T-helper 9 cell (primary cell): ENCODE data around the gene NBEAL2.

ENCODE experiments used
- DNase-seq: peaks from one replicate; pipeline ENCODE4 v3.0.0-alpha.2; 2020

The NBEAL2 gene

DNA sequence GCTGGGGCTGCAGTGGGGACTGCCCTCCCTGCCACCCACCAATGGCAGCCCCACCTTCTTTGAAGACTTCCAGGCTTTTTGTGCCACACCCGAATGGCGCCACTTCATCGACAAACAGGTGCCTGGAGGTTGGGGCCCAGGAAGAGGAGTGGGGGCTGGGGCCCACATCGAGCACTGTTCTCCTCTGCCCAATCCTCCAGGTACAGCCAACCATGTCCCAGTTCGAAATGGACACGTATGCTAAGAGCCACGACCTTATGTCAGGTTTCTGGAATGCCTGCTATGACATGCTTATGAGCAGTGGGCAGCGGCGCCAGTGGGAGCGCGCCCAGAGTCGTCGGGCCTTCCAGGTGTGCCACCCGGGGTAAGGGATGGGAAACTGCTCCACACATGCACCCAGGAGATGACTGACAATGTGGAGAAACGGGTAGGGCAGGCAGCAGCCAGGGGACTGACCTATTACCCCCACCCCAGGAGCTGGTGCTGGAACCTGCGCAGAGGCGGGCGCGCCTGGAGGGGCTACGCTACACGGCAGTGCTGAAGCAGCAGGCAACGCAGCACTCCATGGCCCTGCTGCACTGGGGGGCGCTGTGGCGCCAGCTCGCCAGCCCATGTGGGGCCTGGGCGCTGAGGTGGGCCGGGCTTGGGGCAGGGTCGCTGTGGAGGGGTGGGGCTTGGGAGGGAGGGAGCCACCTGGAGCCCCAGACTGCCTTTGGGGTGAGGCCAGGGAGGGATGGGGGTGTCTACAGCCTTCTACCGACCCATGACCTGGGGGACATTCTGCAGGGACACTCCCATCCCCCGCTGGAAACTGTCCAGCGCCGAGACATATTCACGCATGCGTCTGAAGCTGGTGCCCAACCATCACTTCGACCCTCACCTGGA, 22.9 kb downstream of the NBEAL2 start:
- DNase-seq = no peak

DNA sequence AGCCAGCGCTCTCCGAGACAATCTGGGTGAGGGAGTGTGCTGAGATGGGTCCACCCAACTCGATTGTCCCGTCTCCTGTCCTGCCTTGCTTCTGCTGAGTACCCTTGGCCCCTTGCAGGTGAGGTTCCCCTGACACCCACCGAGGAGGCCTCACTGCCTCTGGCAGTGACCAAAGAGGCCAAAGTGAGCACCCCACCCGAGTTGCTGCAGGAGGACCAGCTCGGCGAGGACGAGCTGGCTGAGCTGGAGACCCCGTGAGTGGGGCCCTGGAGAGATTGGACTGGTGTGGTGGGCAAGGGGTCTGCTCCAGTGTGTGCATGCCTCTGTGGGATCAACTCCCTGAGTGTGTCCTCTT, 23.6 kb downstream of the NBEAL2 start:
- DNase-seq = no peak

DNA sequence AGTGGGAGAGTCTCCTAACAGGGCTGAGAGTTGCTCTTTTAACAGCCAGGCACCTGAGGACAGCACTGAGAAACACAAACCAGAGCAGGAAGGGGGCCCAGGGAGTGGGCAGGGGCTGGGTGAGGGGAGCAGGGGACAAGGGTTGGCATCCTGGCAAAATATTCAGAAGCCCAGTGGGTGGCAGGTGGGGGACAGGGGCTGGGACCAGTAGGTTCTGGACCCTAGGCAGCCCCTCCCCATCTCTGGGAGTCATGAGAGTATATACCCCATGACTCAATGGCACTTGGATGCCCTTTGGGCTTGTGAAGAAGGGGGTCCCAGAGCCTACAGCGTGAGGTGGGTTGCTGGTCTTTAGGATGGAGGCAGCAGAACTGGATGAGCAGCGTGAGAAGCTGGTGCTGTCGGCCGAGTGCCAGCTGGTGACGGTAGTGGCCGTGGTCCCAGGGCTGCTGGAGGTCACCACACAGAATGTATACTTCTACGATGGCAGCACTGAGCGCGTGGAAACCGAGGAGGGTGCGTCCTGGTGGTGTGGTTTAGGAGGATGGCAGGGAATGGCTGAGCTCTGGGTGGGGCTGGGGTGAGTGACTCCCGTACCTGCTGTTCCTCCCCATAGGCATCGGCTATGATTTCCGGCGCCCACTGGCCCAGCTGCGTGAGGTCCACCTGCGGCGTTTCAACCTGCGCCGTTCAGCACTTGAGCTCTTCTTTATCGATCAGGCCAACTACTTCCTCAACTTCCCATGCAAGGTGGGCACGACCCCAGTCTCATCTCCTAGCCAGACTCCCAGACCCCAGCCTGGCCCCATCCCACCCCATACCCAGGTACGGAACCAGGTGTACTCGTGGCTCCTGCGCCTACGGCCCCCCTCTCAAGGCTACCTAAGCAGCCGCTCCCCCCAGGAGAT, 24.2 kb downstream of the NBEAL2 start:
- no peak for DNase-seq

- DNase-seq = no peak
Observed at GRCh38 chr3:47004369-47005211, 25.1 kb downstream of the NBEAL2 start.

- DNase-seq = no peak
Observed at GRCh38 chr3:47005212-47006144, 26.0 kb downstream of the NBEAL2 start.

DNA sequence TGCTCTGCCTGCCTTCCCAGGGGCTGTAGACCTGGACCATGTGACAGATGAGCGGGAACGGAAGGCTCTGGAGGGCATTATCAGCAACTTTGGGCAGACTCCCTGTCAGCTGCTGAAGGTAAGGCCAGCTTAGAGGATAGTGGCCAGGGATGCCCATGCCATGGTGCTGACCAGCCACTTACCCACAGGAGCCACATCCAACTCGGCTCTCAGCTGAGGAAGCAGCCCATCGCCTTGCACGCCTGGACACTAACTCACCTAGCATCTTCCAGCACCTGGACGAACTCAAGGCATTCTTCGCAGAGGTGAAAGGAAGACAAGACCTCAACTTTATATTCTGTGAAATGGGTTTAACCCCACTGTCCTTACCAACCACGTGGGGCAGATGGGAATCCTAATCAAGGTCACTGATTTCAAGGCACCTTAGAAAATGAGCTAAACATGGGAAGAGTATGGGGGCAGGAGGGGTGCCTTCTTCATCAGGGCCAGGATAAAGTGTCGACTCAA, 26.7 kb downstream of the NBEAL2 start:
- no peak for DNase-seq

- DNase-seq = no peak
Observed at GRCh38 chr3:47007001-47007400, 27.5 kb downstream of the NBEAL2 start.

DNA sequence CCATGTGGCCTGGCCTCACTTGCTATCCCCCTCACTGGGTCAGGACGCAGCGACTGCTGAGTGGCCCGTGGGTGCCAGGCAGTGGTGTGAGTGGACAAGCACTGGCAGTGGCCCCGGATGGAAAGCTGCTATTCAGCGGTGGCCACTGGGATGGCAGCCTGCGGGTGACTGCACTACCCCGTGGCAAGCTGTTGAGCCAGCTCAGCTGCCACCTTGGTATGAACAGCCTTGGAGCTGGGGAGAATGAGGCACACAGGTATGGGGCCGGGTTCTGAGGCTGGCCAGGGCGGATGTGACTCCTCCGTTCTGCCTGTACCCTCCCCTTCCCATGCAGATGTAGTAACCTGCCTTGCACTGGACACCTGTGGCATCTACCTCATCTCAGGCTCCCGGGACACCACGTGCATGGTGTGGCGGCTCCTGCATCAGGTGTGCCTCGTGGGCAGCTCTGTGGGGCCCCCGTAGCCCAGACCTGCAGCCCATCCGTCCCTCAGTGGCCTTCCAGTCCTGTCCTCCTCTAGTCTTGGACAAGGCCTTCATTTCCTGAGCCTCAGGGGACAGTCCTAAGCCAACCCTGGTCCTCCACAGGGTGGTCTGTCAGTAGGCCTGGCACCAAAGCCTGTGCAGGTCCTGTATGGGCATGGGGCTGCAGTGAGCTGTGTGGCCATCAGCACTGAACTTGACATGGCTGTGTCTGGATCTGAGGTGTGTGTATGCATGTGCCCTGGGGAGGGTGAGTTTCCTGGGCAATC, 28.2 kb downstream of the NBEAL2 start:
- no peak for DNase-seq

DNA sequence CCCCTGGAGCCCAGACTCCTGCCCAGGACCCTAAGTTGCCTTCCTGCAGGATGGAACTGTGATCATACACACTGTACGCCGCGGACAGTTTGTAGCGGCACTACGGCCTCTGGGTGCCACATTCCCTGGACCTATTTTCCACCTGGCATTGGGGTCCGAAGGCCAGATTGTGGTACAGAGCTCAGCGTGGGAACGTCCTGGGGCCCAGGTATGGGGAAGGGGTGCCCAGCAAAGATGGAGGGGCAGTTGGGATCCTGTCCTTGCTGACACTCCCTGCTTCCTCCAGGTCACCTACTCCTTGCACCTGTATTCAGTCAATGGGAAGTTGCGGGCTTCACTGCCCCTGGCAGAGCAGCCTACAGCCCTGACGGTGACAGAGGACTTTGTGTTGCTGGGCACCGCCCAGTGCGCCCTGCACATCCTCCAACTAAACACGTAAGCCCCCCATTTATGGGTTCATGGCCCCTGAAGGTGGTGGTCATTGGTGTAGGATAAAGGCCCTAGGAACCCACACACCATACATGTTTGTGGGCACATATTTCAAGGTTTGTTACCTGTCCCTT, 28.8 kb downstream of the NBEAL2 start:
- DNase-seq = no peak

DNA sequence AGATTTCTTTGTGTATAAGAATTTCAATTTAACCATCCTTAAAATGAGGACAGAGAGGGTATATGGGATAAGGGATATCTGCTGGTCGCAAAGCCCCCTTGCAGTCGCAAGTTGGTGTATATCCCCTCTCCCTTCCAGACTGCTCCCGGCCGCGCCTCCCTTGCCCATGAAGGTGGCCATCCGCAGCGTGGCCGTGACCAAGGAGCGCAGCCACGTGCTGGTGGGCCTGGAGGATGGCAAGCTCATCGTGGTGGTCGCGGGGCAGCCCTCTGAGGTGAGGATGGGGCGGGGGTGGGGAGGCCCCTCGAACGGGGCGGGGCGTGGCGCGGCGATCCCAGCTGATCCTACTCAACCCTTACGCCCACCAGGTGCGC, 29.4 kb downstream of the NBEAL2 start:
- DNase-seq = no peak

GRCh38 chr3:47009225-47010110, 30.0 kb downstream of the NBEAL2 start:
- DNase-seq = peak; percentile 36

GRCh38 chr3:47010111-47010712, 30.7 kb downstream of the NBEAL2 start:
- DNase-seq = no peak

GRCh38 chr3:47010910-47011309, 31.4 kb downstream of the NBEAL2 start:
- DNase-seq = no peak

DNA sequence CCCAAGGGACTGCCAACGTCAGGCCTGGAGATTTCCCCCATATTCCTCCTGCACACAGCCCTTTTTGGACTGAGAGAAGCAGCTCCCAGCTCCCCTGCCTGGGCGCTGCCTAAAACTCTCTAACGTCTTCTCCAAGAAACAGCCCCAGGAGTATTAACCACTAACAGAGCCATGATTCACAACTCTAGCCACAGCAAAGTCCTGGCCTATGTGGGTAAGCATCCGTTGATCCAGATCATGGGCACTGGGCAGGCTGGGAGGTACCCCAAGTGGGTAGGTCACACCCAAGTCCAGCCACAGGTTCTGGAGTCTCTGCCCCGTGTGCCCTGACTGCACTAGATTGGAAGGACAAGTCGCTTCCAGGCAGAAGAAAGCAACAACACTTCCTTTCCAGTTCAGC, 31.9 kb downstream of the NBEAL2 start:
- no peak for DNase-seq

DNA sequence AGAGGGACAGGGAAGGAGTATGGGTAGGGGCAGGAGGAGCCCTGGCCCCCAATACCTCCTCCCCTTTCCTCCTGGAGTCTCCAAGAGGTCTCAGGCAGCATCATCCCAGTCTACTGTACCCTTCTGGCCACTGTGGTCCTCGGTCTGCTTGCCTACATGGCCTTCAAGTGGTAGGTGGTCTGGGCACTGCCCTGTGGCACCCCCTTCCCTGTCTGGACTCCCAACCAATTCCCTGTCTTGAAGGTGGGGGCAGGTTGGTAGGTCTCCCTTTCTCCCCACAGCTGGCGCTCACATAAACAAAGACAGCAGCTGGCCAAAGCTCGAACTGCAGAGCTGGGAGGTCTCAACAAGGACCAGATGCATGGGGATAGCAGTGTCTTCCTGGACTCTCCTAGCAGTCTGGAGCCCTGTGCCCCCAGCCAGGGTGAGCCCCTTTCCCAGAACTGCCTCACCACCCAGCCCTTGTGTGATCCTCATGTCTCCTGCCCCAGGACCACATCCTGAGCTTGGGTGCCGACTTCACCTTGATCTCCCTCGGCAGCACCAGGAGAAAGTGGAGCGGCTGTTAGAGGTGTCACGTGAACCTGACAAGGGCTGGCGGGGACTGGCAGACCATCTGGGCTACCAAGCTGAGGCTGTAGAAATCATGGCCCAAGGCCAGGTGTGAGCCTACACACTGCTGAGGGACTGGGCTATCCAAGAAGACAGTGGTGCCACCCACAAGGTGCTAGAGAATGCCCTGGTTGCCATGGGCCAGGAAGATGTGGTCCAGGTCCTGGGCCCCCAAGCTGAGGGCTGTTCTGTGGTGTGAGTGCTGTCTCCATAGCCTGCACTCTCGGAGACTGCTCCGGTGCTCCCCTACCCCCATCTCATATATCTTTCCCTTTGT, 33.1 kb downstream of the NBEAL2 start:
- DNase-seq = no peak

DNA sequence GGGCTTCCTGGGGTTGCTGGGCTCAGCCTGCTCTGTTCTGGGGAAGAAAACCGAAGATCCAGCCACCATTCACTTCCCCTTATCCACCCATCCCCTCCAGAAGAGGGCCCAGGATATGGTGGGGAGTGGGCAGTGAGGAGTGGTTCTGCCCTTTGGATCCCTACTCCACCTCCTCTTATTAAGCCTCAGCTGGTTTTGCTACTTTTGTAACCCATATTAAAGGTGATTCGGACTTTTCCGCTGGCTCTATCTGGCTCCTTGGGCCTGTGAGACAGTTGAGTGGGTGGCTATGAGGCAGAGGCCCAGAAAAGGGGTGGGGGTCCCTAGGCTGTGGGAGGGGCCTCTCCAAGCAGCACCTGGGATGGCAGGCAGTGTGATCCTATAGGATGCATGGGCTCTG, 33.8 kb downstream of the NBEAL2 start:
- no peak for DNase-seq

DNA sequence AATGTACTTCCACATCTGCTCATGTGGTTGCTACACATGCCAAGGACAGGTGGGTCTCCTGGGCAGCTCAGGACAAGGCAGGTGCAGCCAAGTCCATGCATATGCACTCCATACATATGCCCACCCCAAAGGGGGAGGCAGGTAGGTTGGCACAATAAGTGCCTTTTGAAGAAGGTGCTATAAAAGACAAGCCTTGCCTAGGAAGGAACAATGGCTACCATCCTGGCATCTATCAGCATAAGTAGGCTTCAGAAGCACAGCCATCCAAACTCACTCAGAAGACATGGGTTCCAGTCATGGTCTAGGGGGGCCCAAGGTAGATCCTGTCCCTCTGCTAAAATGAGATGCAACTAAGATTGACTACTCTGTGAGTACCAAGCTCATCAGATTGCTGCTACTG, 34.6 kb downstream of the NBEAL2 start:
- DNase-seq = no peak

DNA sequence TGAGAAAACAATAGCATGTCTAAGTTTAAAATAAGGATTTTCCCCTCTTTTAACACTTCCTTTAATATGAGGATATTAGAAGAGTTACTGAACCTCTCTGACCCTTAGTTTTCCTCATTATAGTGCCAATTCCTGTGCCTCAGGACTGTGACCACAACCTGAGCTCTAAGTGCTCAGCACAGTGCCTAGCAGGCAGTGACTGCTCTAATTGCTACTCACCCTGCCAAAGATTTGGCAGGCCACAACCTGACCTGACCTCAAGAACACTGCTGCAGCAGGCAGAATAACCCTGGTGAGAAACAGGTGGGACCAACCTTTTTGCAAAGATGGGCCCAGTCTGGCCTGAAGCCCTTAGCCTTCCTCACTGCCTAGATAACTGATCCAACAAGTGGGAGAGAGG, 35.7 kb downstream of the NBEAL2 start:
- no peak for DNase-seq
